CD4-positive, alpha-beta T cell treated with Interleukin-10 for 1 hour (primary cell): ENCODE results near the gene KIAA1755.
"Not testable (repeated sequence)": the region's sequence is repeated elsewhere in the genome, so short reads cannot be mapped to it uniquely, and the experiment has no call there.

Source experiments
- DNase-seq: peaks from one replicate; pipeline ENCODE4 v3.0.0-alpha.2; 2020

The KIAA1755 gene

DNA sequence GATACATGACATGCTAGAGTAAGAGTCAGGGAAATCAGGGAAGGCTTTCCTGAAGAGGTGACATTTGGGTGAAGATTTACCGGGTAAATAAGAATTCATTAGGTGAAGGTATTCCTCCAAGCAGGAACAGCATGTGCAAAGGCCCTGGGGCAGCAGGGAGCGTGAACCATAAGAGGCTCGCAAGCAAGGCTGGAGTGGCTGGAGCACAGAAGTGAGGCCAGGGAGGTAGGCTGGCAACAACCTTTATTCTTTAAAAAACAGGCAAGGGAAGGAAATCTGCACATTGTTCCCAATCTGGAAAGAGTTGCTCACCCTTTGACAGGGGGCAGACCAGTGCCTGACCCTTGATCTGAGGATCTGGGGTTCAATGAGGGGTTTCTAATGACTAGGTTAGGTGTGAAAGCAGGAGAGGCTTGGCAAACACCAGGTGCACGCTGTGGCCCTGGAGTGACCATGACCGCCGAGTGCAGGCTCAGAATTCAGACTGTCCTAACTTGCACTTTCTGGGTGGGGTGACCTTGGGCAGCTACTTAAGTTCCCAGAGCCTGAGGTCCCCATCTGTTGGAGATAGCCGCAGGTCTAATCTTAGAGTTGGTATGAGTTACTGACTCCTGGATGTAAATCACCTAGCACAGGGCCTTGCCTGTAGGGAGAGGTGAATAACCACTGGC lies 1.9 kb downstream of the KIAA1755 start:
- no peak for DNase-seq

DNA sequence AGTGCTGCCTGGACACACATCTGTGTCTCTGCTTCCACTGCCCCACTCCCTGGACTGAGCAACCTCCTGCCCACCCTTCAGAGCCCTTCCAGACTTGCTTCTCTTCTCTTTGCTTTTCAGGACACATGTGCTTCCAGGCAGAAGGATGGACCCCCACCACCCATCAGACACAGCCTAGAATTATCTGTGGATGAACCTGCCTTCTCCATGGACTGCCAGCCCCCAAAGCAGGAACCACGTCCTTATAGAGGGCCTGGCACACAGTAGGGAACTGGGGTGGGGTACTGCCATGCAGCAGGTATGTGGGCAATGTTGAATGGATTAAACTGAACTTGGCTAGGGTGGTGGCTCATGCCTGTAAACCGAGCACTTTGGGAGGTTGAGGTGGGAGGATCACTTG lies 3.6 kb downstream of the KIAA1755 start:
- DNase-seq = no peak

DNA sequence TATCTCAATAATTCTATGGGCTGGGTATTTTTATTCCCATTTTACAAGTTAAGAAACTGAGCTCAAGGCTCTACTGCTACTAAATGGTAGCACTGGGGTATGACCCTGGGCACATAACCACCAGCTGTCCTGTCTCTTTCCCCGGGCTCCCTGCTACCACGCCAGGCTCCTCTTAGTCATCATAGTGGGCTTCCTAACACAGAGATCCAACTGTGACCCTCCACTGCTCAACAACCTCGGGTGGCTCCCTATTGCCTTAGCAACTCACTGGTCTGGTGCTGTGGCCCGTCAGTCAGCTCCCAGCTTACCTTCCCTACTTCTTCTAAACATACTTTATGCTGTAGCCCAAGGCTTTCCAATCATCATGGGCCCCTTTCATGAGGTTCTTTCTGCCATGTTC lies 4.5 kb downstream of the KIAA1755 start:
- no peak for DNase-seq

DNA sequence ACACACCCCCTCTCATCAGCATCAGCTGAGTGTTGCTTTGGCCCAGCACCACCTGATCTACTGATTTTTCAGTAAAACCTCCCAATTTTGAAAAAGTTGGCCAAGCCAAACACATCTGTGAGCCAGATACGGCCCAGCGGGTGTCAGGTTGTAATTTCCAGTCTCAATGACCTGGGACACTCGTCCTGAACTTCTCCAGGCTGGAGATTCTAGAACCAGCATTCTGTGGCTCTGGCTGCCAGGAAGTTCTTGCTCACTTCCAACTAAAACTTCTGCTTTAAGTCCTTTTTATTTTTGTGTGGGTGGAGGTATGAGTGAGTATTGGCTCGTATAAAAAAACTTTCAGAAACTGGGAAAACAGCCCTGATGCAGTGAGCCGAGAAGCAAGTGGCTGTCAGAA lies 5.1 kb downstream of the KIAA1755 start:
- DNase-seq = no peak

DNA sequence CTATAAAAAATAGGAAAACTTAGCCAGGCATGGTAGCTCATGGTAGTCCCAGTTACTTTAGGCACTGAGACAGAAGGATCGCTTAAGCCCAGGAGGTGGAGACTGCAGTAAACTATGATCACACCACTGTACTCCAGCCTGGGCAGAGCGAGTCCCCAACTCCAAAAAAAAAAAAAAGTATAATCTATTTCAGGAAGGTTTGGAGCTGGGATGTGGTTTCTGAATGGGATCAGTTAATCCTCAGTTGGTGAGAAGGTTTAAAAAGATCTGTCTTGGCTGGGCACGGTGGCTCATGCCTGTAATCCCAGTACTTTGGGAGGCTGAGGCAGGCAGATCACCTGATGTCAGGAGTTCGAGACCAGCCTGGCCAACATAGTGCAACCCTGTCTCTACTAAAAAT lies 5.9 kb downstream of the KIAA1755 start:
- not testable (repeated sequence) for DNase-seq

DNA sequence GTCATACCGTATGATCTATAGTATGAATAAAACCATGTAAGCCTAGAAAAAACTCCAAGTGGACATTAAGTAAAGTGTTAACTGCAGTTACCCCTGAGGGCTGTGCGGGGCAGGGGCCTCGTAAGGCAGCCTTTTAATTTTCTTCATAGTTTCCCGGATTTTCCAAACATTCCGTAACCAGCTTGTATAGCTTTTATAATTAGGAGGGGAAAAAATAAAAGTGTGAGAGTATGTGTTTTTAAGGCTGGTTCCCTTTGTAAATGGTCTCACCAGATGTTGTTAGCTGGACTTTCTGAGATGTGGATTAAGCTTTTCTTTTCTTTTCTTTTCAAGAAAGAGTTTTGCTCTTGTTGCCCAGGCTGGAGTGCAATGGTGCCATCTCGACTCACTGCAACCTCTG lies 7.0 kb downstream of the KIAA1755 start:
- DNase-seq = no peak

DNA sequence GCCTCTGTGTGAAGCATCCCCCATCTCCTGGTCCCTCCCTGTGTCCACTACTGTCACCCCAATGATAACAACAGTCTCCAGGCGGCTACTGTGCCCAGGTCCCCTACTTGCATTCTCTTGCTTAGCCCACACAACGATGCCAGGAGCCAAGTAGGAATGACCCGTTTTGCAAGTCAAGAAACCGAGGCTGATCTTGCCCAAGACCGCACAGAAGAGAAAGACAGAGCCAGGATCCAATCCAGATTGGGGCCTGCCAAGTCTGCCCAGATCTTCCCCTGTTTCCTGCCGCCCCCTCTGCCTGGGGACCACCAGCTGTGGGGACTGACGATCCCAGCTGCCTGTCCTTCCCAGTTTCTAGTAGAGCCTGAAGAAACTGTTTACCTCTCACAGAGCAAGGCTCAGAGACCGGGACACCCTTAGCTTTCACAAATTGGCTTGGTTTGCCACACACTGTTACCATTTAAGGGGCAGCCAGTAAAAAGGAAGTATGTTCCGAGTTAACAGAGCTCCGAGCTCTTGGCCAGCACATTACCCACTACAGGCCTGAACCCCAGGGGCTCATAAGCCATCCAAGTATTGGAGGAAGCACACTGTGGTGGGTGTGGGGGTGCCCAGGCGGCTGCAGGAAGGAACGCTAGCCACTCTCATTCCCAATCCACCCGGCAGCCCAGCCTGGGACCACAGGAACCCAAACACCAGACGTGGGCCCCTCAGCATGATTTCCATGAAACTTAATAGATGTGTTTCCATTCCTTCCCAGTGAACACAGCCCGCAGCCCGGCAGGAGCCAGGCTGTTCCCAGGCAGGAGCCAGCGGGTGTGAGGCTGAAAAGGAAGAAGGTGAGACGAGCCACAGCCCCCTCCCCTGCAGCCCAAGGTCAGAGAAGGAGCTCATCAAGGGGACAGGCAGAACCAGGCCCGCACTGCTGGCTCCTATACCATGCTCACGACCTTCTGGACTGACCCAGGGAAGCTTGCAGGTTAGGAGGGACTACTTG lies 7.9 kb downstream of the KIAA1755 start:
- no peak for DNase-seq

DNA sequence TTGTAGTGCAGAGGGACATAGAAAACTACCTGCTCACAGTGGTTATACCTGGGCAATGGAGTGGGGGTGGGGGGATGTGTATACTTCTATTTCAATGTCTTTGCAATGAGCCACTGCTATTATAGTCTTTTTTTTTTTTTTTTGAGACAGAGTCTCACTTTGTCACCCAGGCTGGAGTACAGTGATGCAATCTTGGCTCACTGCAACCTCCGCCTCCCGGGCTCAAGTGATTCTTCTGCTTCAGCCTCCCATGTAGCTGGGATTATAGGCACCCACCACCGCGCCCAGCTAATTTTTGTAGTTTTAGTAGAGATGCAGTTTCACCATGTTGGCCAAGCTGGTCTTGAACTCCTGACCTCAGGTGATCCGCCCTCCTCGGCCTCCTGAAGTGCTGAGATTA lies 9.1 kb downstream of the KIAA1755 start:
- DNase-seq = not testable (repeated sequence)

DNA sequence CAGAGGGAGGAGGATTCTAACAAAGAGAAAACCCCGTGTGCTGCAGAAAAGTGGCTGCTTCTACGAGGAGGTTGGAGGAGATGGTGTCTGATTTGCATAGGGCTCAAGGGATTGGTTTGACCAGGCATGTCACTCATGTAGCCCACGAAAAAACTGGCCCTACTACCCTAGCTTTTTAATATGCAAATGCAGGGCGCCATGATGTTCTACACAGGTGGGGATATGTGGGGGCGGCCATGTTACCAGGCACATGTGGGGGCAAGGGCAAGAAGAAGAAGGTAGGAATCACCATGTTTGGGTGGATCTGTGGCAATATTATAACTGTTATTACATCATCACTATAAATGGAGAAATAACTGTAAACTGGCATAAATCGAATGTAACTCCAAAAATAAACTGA lies 9.9 kb downstream of the KIAA1755 start:
- no peak for DNase-seq

DNA sequence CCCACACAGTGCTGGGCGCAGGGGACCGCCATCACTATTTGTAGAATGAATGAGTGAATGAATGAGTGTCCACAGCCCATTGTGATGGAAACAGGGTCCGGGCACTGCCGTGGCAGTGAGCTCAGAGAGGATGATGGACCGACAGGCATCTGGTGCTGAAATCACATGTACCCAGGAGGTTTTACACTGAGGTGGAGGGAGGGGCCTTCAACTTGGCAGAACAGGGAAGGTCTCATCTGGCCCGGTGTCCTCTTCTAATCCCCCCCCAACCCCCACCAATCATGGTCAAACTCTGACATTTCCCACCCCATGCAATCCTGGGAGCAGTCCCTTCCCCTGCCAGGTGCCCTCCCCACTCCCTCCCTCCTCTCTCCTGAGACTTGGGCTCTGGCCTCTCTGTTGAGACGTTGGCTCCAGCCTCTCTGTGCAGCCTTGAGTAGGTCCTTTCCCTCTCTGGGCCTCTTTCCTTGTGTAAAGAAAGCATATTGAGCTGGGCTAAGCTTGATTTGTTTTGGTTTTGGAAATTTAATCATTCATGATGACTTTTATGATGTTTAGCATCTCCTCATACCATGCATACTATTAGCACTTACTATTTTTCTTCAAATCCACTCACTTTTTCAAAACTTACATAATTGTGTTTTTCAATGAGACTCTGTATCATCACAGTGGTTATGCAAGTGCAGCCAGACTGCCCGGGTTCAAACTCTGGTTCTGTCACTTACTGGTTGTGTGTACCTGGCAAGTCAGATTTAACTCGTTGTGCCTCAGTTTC lies 10.8 kb downstream of the KIAA1755 start:
- no peak for DNase-seq

DNA sequence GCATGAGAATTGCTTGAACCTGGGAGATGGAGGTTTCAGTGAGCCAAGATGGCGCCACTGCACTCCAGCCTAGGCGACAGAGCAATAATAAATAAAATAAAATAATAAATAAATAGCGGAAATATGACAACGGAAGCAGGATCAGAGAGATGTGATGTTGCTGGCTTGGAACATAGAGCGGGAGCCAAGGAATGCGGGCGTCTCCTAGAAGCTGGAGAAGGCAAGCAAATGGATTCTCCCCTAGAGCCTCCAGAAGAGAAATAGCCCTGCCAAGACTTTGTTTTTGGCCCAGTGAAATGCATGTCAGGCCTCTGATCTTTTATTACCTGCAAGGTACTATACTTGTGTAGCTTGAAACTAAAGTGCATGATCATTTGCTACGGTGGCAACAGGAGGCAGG lies 12.4 kb downstream of the KIAA1755 start:
- DNase-seq = no peak

DNA sequence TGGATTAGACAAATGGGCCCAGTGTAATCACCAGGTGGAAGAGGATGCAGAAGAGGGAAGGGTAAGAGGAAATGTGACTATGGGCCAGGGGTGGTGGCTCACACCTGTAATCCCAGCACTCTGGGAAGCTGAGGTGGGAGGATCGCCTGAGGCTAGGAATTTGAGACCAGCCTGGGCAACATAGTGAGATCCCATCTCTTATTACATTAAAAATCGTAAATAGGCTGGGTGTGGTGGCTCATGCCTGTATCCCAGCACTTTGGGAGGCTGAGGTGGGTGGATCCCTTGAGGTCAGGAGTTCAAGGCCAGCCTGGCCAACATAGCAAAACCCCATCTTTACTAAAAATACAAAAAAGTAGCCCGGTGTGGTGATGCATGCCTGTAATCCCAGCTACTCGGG lies 12.8 kb downstream of the KIAA1755 start:
- DNase-seq = not testable (repeated sequence)

DNA sequence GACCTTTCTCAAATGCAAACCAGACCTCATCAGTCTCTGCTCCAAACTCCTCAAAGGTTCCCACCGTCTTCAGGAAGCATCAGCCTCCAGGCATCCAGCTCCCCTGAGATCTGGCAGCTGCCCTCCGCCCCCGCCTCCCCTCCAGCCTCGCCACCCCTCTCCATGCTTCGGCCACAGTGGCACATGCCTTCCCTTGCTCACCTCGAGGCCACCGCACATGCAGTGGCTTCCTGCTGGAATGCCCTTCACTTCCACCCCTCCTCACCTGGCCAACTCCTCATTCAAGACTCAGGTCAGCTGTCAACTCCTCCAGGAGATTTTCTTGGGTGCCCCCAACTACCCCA lies 13.4 kb downstream of the KIAA1755 start:
- no peak for DNase-seq

DNA sequence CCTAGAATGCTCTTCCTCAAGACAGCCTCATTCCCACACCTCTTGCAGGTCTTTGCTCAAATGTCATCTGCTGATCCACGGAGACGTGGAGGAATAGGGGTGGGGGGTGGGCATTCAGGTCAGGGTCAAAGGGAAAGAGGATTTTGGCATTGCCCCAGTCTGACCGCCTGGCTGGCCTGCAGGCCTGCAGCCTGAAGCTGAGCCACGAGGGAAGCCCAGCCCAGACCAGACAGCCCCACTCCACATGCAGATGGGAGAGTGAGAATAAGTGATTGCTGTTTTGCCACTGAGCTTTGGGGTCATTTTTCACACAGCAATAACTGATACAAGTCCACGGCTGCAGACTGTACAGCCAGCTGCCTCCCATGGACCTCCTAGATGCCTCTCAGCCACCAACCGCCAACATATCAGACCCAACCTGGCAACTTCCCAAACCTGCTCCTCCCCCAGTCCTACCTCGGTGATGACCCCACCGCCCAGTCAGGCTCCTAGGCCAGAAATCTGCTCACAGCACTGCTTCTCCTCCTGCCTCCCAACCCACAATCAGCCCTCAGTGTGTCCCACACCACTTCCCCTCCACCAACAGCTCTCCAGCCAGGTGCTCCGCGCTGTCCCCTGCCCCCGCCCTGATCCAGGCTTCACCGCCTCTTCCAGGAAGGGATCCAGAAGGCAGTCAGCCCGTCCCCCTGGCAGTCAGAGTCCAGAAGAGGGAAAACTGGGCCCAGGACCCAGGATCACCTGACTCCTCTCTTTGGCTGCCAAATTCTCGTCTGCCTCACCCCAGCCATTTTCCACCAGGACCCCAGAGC lies 14.0 kb downstream of the KIAA1755 start:
- DNase-seq = no peak

DNA sequence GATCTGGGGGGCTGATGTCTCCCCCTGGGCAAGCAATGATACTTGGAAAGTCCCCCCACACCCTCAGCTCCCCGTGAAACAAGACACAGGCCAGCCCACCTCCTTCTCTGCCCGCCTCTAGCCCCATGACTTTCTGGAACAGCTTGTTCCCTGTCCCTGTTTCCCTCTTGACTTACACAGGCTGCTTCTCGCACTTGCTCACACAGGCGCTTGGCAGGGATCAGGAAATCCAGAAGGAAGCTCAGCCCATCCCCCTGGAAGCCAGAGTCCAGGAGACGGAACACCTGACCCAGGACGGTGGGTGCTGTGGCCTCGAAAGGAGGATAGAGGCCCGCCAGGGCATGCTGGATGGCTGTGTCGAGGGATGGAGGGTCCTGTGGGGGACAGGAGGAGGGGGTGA lies 14.8 kb downstream of the KIAA1755 start:
- no peak for DNase-seq

DNA sequence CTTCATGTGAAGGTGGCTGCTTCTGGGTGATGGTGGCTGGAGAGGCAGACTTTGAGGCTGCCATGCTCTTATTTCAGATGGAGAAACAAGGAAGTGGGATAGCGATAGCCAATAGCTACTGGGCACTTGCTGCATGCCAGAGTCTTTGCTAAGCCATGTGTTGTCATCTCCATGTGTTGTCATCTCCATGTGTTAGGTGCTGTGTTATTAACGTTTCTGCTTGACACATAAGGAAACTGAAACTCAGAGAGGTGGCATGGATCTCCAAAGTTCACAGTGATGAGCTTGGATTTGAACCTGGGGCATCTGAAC lies 16.9 kb downstream of the KIAA1755 start:
- DNase-seq = no peak

DNA sequence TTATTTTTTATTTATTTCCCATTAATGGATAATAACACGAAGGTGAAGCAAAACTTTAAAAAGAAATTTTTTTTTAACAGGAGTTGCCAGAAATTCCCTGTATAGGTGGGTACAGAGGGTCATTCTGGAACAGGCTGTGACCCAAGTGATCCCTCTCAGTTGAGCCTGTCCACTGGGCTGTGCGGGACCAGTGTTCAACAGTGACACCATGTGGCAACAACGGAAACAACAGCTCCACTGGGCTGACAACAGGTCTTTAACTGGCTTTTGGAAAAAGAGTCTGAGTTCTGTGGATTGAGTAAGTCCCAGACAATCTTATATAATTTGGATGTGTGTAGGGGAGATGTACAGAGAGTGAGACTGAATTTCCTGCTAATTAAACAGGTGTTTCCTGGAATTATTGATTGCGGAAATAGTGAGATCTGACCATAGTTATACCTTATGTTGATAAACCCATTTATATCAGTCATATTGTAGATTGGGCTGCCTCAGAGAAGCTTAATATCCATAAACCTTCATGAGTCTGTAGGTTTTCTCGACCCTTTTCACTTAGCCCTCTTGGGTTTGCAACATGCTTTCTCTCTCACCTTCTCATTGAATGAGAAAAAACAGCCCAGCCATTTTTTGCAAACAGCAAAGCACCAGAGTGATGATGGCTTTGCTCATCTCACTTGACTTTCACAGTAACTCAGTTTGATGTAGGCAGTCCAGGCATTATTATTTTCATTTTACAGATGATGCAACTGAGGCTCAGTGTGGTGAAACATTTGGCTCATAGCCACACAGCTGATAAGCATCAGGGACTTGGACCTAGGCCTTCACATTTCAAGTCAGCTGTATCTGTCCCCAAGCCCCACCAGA lies 17.5 kb downstream of the KIAA1755 start:
- DNase-seq = no peak

DNA sequence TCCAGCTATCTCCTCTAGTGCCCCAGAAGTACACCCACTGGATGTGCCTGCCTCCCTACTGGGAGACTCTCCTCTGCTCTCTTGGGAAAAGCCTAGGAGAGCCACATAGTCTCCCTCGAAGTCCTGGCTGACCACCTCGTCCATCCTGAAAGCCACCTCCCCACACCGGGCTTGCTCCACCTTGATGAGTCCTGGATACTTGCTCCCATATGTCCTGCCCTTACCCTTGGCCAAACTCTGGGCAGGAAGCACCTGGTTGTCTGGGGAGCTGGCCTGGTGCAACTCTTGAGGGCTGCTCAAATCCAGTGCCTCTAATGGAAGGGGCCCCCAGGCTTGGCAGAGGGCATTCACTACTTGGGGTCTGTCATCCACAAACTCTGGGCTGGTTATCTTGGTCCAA lies 19.3 kb downstream of the KIAA1755 start:
- DNase-seq = no peak

DNA sequence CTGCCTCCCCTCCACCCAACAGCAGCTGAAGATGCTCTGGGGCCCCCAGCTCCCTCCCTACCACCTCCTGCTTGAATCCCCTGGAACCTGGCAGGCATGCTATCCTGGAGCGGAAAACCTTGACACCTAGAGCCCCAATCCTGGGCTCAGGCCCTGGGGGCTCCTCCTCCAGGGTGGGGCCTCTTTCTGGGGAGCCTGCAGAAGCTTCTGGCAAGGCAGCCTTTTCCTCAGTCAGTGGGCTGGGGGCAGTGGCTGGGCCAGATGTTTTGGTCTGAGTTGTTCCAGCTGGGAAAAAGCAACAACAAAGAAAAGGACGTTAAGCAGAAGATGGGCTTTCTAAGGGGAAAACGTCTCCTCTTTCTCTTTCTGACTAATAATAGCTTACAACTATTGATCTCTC lies 21.1 kb downstream of the KIAA1755 start:
- DNase-seq = no peak

DNA sequence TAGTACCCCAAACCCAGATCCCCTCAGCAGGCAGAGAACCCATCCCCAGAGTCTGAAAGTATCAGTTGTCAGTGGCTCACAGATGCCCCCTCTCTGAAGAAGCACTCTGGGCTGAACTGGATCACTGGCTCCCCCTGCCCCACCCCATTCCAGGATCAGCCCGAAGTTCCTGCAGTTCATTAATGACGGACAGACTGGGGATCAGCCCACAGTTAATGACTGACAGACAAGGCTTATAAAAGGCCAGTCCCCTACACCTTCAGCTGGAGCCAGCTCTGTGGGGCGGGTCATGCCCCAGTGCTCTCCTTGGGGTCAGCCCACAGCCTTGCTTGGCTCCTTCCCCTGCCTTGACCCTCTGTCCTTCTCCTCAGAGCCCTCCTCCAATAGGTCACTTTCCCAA lies 21.7 kb downstream of the KIAA1755 start:
- DNase-seq = no peak

DNA sequence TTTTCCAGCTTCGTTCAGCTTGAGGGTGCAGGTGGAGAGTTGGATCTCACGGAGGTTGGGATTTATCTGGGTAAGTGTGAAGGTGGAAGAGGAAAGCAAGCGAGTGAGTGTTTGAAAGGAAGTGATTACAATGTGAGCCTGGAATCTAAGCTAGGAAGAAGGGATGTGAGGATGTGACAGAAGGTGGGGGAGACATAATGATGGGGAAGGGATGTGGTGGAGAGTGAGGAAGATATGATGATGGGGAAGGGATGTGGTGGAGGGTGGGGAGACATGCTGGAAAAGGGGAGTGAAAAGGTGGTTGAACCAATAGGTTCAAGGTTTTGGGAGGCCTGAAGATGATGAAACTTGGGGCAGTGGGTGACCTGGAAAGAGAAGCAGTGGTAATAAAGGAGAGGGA lies 23.2 kb downstream of the KIAA1755 start:
- no peak for DNase-seq

DNA sequence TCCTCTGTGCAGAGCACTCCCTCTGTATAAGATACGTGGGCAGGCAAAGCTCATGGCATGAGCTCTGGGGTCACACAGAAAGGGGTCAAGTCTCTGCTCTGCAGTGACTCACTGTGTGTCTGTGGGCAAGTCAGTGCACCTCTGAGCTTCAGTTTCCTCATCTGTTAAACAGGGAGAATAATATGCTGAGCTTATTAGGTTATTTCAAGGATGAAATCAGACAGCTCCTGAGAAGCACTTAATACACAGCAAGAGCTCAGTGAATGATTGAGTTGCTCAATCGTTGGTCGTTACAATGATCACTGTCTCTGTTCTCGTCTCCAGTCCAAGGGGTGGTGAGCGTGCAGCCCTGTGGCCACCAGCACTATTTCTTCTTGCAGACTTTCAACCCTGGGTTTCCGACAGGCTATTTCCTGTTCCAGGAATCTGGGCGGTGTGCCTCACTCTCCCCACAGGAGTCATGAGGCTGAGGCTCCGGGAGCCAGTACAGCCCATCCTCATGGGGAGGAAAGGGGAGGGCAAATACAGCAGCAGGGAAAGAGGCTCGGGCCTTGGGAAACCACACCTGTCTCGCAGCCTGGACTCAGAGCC lies 28.9 kb downstream of the KIAA1755 start:
- no peak for DNase-seq
